ENCODE data around the gene SEPTIN3. TPM values are rescaled to one million over a fixed set of nuclear protein-coding genes. Genes with fewer than 3 reads are reported as not detected.

The SEPTIN3 gene
- total and polyA plus RNA-seq, 2 of the 8 experiments (the other 6 are each of a cell fraction or from before 2014, with no cell fraction given): 38.9 to 52.9 TPM

GRCh38 chr22:41952713-41953112 lies 16.5 kb upstream of the SEPTIN3 start:
- FAIRE-seq (no peak), DNase-seq (ENCODE audit: low read depth in 1 of 2, low spot score in 2 of 2) (no peak)
- no peak overlapping the region for H3K23ac ChIP-seq (ENCODE audit: insufficient read length)
- no peak overlapping the region for H3K4ac ChIP-seq (replicated peaks; ENCODE audit: insufficient read length, low read depth, low read length)
- H3K4me2 ChIP-seq (ENCODE audit: insufficient read depth in 1 of 2, low read depth in 2 of 2, low read length in 2 of 2): no peak overlapping the region
- no peak overlapping the region for H2BK20ac ChIP-seq (ENCODE audit: low read length)
- no peaks in the 10 kb centered on the region for H3K79me1 ChIP-seq (ENCODE audit: low read depth, low read length)
- ChIA-PET POLR2A (ENCODE audit: partially characterized antibody) (interaction anchor here (1.2 to 1.9 kb wide), 2 partner anchors 14 to 33 kb away, joined by 4 to 5 read pairs; no protein-coding TSS in a partner anchor), CTCF (ENCODE audit: partially characterized antibody) (interaction anchor here (0.6 to 2.4 kb wide), 9 partner anchors 12 to 213 kb away, joined by 3 to 10 read pairs (median 4); partner anchors contain the start of gene TNFRSF13C)
- H4K8ac ChIP-seq (ENCODE audit: extremely low read depth, insufficient read depth, low read length): peak overlapping the region; percentile 53
- H4K20me1 ChIP-seq (replicated peaks in 1 of 2; ENCODE audit: control insufficient read depth in 1 of 2, insufficient read depth in 2 of 2, low read length in 2 of 2): peaks cover 0 to 2% of the 10 kb centered on the region in 2 experiments
- no peaks in the 10 kb centered on the region for H3K27me3 ChIP-seq (replicated peaks in 1 of 4; ENCODE audit: control insufficient read depth in 3 of 4, extremely low read depth in 1 of 4, insufficient read depth in 3 of 4, low read length in 3 of 4)
- H2AFZ ChIP-seq (ENCODE audit: low read length): no peak overlapping the region
- H4K91ac ChIP-seq (replicated peaks; ENCODE audit: insufficient read length, low read length): peak overlapping the region; percentile 31
- no peak overlapping the region for H2BK120ac ChIP-seq (replicated peaks; ENCODE audit: low read depth, low read length)
- no peak overlapping the region; the same call in 1 of the 2 replicates for H2BK15ac ChIP-seq (ENCODE audit: low read length)
- 0 out of 2 replicates have a peak, but pooled peaks cover 1% of the 10 kb centered on the region for H3K23me2 ChIP-seq (ENCODE audit: low read depth, low read length)
- 84% methylated on average over 2 of the region's 2 CpGs; no CpG with 5 or more reads in 1 of the 2 experiments for WGBS, 2 experiments (ENCODE audit: extremely low coverage in 1 of 2, insufficient coverage in 1 of 2, insufficient read length in 1 of 2, insufficient replicate concordance in 2 of 2, low coverage in 1 of 2, low lambda C conversion rate in 2 of 2, missing lambda C conversion rate in 1 of 2)
- no peak overlapping the region; the same call in 1 of the 2 replicates for H2AK5ac ChIP-seq (ENCODE audit: low read depth, low read length)
- no peak overlapping the region for H3K9ac ChIP-seq (replicated peaks in 1 of 4; ENCODE audit: extremely low read depth in 1 of 4, low read depth in 3 of 4, low read length in 3 of 4)
- H3K9me3 ChIP-seq (ENCODE audit: insufficient read depth in 2 of 2, low read depth in 1 of 2, low read length in 1 of 2): no peaks in the 10 kb centered on the region
- no peak overlapping the region for H3K27ac ChIP-seq (ENCODE audit: low read depth, low read length)
- H4K5ac ChIP-seq (ENCODE audit: insufficient read length, low read depth, low read length): no peak overlapping the region
- H3K56ac ChIP-seq (replicated peaks; ENCODE audit: insufficient read length, low read depth, low read length): no peak overlapping the region
- no peak overlapping the region for H3K4me3 ChIP-seq (ENCODE audit: extremely low read depth in 1 of 4, insufficient read depth in 2 of 4, low read depth in 3 of 4, low read length in 4 of 4)
- peaks cover 2 to 14% (median 5%) of the 10 kb centered on the region in 4 experiments; a peak in 6 of 7 replicates for H3K4me1 ChIP-seq (replicated peaks in 1 of 4; ENCODE audit: control insufficient read depth in 3 of 4, insufficient read depth in 4 of 4, low read length in 3 of 4)
- H3K14ac ChIP-seq (ENCODE audit: insufficient read length): no peak overlapping the region
- H3K36me3 ChIP-seq (ENCODE audit: control insufficient read depth in 2 of 4, insufficient read depth in 4 of 4, low read length in 3 of 4): no peaks in the 10 kb centered on the region
- H2BK12ac ChIP-seq (ENCODE audit: low read depth, low read length): peak overlapping the region; percentile 20; the same call in 1 of the 2 replicates
- no peaks in the 10 kb centered on the region for H3K79me2 ChIP-seq (ENCODE audit: control insufficient read depth in 1 of 2, insufficient read depth in 2 of 2, low read length in 2 of 2)
- no peak overlapping the region; the same call in 1 of the 2 replicates for H3K18ac ChIP-seq (ENCODE audit: extremely low read depth, low read length)
- H2BK5ac ChIP-seq (ENCODE audit: low read depth, low read length): no peak overlapping the region
- TF ChIP-seq POU5F1 (IDR thresholded peaks at IDR 0.05; ENCODE audit: low read depth, low read length): no peak
- no peak for TF ChIP-seq TAF7 (optimal IDR thresholded peaks at IDR 0.05; ENCODE audit: borderline replicate concordance, low read depth, low read length)
- no peak for TF ChIP-seq JUN (IDR thresholded peaks at IDR 0.05; ENCODE audit: low read depth, low read length)
- no peak for TF ChIP-seq CHD1 (IDR thresholded peaks at IDR 0.05; ENCODE audit: low read depth, low read length)
- no peak for TF ChIP-seq MAX (IDR thresholded peaks at IDR 0.05)
- TF ChIP-seq TCF12 (IDR thresholded peaks at IDR 0.05; ENCODE audit: low read depth, low read length): no peak
- TF ChIP-seq SIX5 (IDR thresholded peaks at IDR 0.05; ENCODE audit: low read depth, low read length): no peak
- no peak for TF ChIP-seq JUND (IDR thresholded peaks at IDR 0.05; ENCODE audit: low read length)
